ENCODE data around the gene AP1S3. TPM values are rescaled to one million over a fixed set of nuclear protein-coding genes. Genes with fewer than 3 reads are reported as not detected.

AP1S3 gene
- total RNA-seq (2021): 12.2 to 17.4 TPM (median 15.8 TPM) in 3 replicates
- Bru-seq, nascent RNA: percentile 61 among the genes with signal in this experiment
- long read RNA-seq, experiment 1, transcript AP1S3-203 (5 exons, 830 nt): major isoform, 9 of 18 reads
- long read RNA-seq, experiment 1, partial matches to known transcripts: 2 of 18 reads
- long read RNA-seq, experiment 1, other reads (novel, unspliced or antisense): 7 of 18 reads
- long read RNA-seq, experiment 2, partial matches to known transcripts: 0 of 9 reads
- long read RNA-seq, experiment 2, other reads (novel, unspliced or antisense): 9 of 9 reads
- long read RNA-seq, experiment 3, transcript AP1S3-203 (5 exons, 830 nt): major isoform, 7 of 11 reads
- long read RNA-seq, experiment 3, partial matches to known transcripts: 0 of 11 reads
- long read RNA-seq, experiment 3, other reads (novel, unspliced or antisense): 4 of 11 reads

DNA sequence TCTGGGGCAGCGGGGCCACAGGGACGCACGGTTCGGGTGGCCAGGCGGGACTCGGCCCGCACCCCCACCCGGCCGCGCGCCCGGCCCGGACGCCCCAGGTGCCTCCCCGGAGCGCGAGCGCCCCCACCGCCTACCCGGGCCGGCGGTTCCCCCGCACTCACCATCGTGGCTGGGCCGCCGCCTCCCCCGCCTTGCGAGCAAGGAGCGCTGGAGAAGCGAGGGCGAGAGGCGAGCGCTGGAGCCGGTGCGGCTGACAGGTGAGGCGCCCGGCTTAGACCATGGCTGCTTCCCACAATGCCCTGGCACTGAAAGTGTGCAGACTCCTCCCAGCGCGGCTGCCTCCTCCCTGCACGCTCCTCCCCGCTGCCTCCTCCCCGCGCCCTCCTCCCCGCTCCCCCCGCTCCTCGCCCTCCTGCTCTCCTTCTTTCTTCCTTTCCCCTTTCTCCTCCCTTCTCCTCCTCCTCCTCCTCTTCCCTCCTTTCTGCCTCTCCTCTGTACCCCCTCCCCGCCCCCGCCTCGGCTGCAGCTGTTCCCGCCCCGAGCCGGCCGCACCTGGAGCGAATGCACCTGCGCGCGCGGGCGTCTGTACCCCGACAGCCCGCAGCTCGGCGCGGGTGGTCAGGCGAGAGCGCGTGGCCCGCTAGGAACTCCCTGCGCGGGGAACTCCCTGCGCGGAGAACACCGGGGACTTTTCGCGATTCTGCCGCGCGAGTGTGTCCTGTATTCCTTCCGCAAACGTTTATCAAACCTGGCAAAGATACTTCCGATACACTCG is at the start of gene AP1S3:
Gene AP1S3 (minus strand): TSS at position 296 of the 775 bp plus-strand sequence. CDS start 132 bp downstream, at position 164.
- CTCF ChIA-PET: interaction anchor here (0.6 to 2.1 kb wide), 4 partner anchors 22 to 1100 kb away, joined by 3 to 15 read pairs (median 3); no protein-coding TSS in a partner anchor
- Mint-ChIP-seq H3K9me3 (no peaks in the 10 kb centered on the region), H3K27ac (peak within 1 kb of the TSS; percentile 78), H3K27me3 (ENCODE audit: low read depth) (no peaks in the 10 kb centered on the region; the same call in 1 of the 2 replicates), H3K4me3 (peak within 1 kb of the TSS; percentile 93), H3K4me1 (peaks cover 46% of the 10 kb centered on the region), H3K36me3 (no peaks in the 10 kb centered on the region)
- peak; percentile 90 for DNase-seq (ENCODE audit: low spot score)
- POLR2A ChIA-PET: interaction anchor here (0.6 kb wide), 3 partner anchors 12 to 1277 kb away, joined by 3 to 5 read pairs (median 3); no protein-coding TSS in a partner anchor
- ATAC-seq: peak; percentile 94
- TF ChIP-seq, protein P1, sequence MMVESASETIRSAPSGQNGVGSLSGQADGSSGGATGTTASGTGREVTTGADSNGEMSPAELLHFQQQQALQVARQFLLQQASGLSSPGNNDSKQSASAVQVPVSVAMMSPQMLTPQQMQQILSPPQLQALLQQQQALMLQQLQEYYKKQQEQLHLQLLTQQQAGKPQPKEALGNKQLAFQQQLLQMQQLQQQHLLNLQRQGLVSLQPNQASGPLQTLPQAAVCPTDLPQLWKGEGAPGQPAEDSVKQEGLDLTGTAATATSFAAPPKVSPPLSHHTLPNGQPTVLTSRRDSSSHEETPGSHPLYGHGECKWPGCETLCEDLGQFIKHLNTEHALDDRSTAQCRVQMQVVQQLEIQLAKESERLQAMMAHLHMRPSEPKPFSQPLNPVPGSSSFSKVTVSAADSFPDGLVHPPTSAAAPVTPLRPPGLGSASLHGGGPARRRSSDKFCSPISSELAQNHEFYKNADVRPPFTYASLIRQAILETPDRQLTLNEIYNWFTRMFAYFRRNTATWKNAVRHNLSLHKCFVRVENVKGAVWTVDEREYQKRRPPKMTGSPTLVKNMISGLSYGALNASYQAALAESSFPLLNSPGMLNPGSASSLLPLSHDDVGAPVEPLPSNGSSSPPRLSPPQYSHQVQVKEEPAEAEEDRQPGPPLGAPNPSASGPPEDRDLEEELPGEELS (CRISPR knock-in tag; IDR thresholded peaks at IDR 0.05): 0 out of 2 replicates have a peak, but pooled peaks have one; percentile 10
- peak; percentile 26; the same call in 1 of the 2 replicates for TF ChIP-seq TP53 (CRISPR knock-in tag; IDR thresholded peaks at IDR 0.05)
- peak; percentile 79; the same call in 1 of the 2 replicates for TF ChIP-seq ELF4 (CRISPR knock-in tag; IDR thresholded peaks at IDR 0.05; ENCODE audit: low read depth)
- TF ChIP-seq NR2C2 (CRISPR knock-in tag; IDR thresholded peaks at IDR 0.05): no peak
- TF ChIP-seq, protein P2, sequence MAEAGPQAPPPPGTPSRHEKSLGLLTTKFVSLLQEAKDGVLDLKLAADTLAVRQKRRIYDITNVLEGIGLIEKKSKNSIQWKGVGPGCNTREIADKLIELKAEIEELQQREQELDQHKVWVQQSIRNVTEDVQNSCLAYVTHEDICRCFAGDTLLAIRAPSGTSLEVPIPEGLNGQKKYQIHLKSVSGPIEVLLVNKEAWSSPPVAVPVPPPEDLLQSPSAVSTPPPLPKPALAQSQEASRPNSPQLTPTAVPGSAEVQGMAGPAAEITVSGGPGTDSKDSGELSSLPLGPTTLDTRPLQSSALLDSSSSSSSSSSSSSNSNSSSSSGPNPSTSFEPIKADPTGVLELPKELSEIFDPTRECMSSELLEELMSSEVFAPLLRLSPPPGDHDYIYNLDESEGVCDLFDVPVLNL (CRISPR knock-in tag; IDR thresholded peaks at IDR 0.05; ENCODE audit: borderline replicate concordance, low read depth): no peak
- peak; percentile 59 for TF ChIP-seq ZNF423 (CRISPR knock-in tag; IDR thresholded peaks at IDR 0.05)
- TF ChIP-seq, protein P3, sequence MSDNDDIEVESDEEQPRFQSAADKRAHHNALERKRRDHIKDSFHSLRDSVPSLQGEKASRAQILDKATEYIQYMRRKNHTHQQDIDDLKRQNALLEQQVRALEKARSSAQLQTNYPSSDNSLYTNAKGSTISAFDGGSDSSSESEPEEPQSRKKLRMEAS (CRISPR knock-in tag; IDR thresholded peaks at IDR 0.05): no peak; the same call in 1 of the 2 replicates
- TF ChIP-seq SP1 (CRISPR knock-in tag; conservative IDR thresholded peaks at IDR 0.05): peak; percentile 44
- TF ChIP-seq FOXP1 (CRISPR knock-in tag; IDR thresholded peaks at IDR 0.05; ENCODE audit: borderline replicate concordance): peak; percentile 16; the same call in 1 of the 2 replicates
- TF ChIP-seq SMAD4 (CRISPR knock-in tag; IDR thresholded peaks at IDR 0.05): no peak
- no peak for TF ChIP-seq JAZF1 (CRISPR knock-in tag; IDR thresholded peaks at IDR 0.05)
- peak; percentile 60 for TF ChIP-seq FOXK1 (CRISPR knock-in tag; IDR thresholded peaks at IDR 0.05)
- 0 out of 2 replicates have a peak, but pooled peaks have one; percentile 69 for TF ChIP-seq ZNF232 (CRISPR knock-in tag; IDR thresholded peaks at IDR 0.05)
- TF ChIP-seq SOX15 (CRISPR knock-in tag; IDR thresholded peaks at IDR 0.05): no peak
- TF ChIP-seq ZNF263 (CRISPR knock-in tag; IDR thresholded peaks at IDR 0.05; ENCODE audit: low read depth): peak; percentile 100
- peak; percentile 23; the same call in 1 of the 2 replicates for TF ChIP-seq KAT7 (CRISPR knock-in tag; IDR thresholded peaks at IDR 0.05; ENCODE audit: borderline replicate concordance)
- TF ChIP-seq, protein P4, sequence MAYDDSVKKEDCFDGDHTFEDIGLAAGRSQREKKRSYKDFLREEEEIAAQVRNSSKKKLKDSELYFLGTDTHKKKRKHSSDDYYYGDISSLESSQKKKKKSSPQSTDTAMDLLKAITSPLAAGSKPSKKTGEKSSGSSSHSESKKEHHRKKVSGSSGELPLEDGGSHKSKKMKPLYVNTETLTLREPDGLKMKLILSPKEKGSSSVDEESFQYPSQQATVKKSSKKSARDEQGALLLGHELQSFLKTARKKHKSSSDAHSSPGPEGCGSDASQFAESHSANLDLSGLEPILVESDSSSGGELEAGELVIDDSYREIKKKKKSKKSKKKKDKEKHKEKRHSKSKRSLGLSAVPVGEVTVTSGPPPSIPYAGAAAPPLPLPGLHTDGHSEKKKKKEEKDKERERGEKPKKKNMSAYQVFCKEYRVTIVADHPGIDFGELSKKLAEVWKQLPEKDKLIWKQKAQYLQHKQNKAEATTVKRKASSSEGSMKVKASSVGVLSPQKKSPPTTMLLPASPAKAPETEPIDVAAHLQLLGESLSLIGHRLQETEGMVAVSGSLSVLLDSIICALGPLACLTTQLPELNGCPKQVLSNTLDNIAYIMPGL (CRISPR knock-in tag; IDR thresholded peaks at IDR 0.05): peak; percentile 51; the same call in 1 of the 2 replicates

DNA sequence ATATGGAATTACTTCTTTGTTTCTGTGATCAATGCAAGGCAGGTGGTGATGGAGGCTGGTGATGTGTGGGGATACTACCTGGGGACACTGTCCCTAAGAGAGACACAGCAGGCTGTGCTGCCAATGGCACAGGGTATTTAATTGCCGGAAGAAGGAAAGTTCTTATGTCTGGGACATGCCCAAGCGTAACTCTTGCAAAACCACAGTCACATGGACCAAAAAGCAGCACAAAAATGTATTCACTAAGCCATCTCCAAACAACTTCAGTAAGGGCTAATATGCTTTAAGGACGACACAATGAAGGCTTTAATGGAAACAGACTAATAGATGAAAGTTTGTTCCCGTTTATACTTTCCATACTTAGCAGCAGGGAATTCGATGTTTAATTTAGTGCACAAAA is 49.7 kb upstream of the AP1S3 start:
- CTCF ChIA-PET: no interaction called here
- DNase-seq (ENCODE audit: low spot score) (no peak), ATAC-seq (no peak)
- peak overlapping the region; percentile 29 for H3K27ac Mint-ChIP-seq
- POLR2A ChIA-PET: no interaction called here
- H3K4me1 Mint-ChIP-seq: 0 out of 2 replicates have a peak, but pooled peaks cover 4% of the 10 kb centered on the region
- peaks cover 7% of the 10 kb centered on the region; the same call in 1 of the 2 replicates for H3K9me3 Mint-ChIP-seq
- no peaks in the 10 kb centered on the region for H3K27me3 Mint-ChIP-seq (ENCODE audit: low read depth)
- H3K36me3 Mint-ChIP-seq: peaks cover 54% of the 10 kb centered on the region
- no peak overlapping the region for H3K4me3 Mint-ChIP-seq
- TF ChIP-seq SMAD4 (CRISPR knock-in tag; IDR thresholded peaks at IDR 0.05): no peak
- no peak for TF ChIP-seq FOXK1 (CRISPR knock-in tag; IDR thresholded peaks at IDR 0.05)
- TF ChIP-seq IRF2 (CRISPR knock-in tag; IDR thresholded peaks at IDR 0.05; ENCODE audit: borderline replicate concordance, low read depth): no peak
- TF ChIP-seq, protein P5, sequence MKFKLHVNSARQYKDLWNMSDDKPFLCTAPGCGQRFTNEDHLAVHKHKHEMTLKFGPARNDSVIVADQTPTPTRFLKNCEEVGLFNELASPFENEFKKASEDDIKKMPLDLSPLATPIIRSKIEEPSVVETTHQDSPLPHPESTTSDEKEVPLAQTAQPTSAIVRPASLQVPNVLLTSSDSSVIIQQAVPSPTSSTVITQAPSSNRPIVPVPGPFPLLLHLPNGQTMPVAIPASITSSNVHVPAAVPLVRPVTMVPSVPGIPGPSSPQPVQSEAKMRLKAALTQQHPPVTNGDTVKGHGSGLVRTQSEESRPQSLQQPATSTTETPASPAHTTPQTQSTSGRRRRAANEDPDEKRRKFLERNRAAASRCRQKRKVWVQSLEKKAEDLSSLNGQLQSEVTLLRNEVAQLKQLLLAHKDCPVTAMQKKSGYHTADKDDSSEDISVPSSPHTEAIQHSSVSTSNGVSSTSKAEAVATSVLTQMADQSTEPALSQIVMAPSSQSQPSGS (CRISPR knock-in tag; IDR thresholded peaks at IDR 0.05; ENCODE audit: borderline replicate concordance, low read depth): no peak
- TF ChIP-seq, protein P6, sequence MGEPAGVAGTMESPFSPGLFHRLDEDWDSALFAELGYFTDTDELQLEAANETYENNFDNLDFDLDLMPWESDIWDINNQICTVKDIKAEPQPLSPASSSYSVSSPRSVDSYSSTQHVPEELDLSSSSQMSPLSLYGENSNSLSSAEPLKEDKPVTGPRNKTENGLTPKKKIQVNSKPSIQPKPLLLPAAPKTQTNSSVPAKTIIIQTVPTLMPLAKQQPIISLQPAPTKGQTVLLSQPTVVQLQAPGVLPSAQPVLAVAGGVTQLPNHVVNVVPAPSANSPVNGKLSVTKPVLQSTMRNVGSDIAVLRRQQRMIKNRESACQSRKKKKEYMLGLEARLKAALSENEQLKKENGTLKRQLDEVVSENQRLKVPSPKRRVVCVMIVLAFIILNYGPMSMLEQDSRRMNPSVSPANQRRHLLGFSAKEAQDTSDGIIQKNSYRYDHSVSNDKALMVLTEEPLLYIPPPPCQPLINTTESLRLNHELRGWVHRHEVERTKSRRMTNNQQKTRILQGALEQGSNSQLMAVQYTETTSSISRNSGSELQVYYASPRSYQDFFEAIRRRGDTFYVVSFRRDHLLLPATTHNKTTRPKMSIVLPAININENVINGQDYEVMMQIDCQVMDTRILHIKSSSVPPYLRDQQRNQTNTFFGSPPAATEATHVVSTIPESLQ (CRISPR knock-in tag; IDR thresholded peaks at IDR 0.05): no peak
